Fibroblast of gingiva (primary cell): ENCODE measurements around the gene GABRG3.

ENCODE experiments used
- DNase-seq: peaks from one replicate; pipeline ENCODE4 v3.0.0-alpha.2; 2011; ENCODE audit warnings: low read depth

GABRG3 gene

DNA sequence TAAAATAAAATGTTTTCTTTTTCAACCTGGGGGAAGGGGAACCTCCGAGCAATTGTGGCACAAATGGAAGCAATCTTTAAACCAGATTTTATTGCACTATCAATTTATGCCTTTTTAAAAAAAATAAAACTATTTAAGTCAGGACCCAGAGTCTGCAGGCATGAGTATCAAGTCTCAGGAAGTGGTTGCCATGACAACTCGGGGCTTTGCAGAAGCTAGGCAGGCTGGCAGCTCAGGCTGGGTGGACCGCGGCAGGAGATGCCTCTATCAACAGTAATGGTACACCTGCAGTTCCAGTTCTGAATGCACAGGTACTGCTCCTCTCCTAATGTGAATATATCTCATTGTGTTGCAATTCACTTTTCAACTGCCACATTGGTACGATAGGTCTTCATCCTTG, 447.7 kb downstream of the GABRG3 start:
- no peak for DNase-seq

DNA sequence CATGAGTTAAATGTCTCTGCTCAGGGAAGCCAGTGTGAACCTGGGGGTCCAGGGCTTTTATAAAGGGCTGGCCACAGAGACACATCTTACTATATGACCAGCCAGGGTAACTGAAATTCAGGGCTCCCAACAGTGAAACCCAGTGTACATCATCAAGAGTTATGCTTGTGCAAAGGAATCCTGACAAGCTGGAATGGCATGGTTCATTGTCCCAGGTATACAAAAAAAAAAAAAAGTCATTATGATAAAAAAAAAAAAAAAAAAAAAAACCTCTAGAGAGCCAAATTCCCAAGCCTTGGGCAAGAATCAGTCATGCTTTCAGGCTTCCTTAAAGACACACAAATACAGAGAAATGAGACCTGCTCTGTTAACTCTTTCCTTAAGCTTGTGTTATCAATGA, 452.0 kb downstream of the GABRG3 start:
- DNase-seq: no peak

DNA sequence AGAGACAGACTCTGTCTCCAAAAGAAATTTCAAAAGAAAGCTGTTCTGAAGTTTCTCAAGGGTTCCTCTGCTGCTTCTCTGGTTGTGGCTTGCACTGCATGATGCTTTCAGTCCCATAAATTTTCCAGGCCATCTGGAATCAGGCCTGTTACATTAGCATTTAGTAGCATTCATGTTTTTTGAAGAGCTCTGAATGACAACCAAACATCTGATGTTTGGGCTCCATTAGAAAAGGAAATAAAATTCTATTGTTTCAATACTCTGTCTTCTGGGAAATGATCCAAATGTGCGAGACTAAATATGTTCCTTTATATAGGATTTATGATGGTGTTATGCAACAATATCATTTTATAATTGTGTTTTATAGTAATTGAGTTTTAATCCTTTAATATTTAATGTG, 455.8 kb downstream of the GABRG3 start:
- DNase-seq: no peak

DNA sequence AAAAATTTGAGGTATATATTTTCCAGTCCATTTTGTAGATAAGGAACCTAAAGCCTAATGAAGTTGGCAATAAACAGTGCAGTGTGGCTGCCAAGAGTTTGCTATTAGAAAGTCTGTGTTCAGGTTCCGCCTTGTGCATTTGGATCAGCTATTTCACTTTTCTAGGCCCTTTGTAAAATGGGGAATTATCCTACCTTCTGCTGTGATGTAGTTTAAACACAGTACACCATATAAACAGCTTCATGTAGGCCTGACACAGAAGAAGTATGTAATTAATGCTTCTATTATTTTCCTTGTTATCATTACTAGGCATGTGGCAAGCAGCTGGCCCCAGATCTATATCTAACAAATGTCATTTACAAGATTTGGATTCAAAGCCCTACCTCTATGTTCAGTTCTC, 456.3 kb downstream of the GABRG3 start:
- no peak for DNase-seq

DNA sequence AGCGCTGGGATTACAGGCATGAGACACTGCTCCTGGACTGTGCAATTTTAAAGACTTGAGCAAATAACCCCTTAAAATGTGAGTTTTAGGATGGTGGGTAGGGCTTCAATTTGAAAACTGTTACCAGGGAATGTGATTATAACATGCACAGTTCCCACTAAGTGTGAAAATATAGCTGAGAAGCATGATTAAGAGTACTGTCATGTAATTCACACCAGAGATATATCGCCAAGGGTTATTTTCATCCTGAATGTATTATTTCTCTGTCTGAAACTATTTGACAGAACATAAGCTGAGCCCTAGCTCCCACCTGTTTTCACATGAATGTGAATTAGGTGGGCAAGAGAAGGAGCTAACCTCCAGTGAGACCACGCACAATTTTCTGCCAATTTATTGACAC, 457.2 kb downstream of the GABRG3 start:
- DNase-seq: no peak

DNA sequence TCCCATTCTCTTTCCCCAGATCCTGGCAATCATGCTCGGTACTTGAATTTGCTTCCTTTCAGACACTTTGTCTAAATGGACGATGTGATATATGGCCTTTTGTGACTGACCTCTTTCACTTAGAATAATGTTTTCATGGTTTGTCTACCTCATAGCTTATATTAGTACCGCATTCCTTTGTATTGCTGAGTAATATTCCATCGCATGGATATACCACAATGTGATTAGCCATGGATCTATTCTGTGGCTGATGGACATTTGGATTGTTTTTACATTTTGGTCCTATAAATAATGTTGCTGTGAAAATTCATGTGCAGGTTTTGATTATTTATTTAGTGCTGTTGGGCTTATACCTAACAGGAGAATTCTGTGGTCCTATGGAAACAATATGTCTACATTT, 458.6 kb downstream of the GABRG3 start:
- DNase-seq: no peak

DNA sequence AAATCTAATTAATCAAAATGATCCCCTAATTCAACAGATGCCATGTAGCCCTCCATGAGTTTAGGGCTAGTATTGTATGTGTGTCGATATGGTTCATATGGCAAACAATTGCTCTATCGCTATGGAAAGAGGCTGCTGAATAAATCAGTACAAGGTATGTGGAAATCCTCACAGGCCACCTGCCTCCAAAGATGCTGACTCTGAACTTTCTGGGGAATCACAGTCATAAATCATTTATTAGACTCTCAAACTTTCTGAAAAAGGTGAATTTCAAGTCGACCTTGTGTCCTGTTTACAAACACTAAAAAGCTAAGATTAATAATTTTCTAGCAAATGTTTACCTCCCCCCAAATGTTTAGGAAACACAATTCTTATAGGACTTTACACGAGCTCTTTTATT, 462.6 kb downstream of the GABRG3 start:
- DNase-seq: no peak

DNA sequence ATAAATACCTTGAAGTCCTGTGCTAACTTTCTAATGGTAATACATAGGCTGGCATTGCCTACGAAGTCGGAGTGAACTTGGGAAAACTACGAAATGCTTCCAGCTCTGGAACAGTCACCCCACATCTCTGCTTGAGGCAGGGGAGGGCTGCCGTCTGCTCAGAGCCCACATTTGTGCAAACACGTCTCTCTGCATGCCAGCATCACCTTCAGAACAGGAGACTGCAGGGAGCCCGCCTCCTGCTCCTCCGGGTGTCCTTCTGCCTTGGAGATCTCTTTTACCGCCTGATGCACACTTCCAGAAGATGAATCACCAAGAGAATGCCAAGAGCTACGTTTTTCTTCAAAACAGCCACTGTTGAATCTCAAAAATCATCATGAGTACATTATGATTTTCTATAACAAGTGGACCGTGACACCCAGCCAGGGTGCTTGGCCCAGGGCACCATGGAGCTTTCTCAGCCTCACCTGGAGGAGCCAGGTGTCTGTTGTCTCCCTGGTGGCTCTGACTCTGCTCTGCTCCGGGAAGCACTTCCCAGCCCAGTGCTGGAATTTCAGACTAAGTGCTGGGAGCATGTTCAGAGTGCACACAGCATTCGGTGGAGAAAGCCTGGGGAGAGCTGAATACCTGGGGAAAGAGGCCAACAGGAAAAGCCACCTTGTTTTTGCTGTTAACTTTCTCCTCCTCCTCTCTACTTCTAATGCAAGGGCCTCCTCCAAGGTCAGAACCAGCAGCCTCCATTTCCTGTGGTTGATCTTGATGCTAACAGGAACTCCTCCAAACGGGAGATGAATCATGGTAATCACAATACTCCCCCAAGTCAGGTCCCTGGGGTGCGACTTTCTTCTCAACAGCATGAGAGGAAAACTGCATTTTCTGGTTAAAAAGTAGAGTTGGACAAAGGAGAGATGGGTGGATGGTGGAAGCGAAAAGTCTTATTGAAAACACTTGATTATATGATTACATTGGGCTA, 467.7 kb downstream of the GABRG3 start:
- DNase-seq: no peak

DNA sequence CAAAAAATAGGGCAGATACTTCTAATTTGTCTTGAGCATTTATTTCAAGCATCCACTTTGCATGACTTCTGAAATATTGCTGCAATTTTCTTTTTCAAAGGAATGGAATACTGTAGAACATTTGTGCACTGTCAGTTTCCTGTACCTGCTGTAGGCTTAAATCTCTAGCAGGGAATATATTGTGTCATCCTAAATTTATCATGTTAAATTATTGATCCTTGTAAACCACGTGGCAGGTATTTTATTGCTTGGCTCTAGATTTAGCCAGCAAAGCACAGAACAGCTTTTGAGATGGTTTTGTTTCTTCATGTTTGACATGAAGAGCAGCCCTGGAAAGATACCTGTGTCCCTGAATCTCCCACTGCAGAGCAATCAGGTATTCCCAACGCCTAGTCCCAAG, 470.1 kb downstream of the GABRG3 start:
- no peak for DNase-seq

DNA sequence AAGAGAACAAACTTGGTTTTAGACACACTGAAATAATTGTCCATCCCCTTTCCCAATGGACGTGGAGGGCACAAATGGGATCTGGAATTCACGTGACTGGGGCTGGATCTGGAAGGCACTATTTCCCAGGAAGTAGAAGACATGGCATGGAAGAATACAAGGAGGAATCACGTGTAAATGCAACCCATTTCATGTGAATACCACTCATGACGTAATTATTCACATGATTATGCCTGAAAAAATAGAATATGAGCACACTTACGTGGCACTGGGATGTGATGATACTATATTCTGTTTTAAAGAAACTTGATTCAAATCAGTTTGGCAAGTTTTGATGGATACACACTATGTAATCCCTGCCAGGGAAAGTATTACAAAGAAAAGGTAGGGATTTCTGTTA, 477.3 kb downstream of the GABRG3 start:
- DNase-seq: no peak

DNA sequence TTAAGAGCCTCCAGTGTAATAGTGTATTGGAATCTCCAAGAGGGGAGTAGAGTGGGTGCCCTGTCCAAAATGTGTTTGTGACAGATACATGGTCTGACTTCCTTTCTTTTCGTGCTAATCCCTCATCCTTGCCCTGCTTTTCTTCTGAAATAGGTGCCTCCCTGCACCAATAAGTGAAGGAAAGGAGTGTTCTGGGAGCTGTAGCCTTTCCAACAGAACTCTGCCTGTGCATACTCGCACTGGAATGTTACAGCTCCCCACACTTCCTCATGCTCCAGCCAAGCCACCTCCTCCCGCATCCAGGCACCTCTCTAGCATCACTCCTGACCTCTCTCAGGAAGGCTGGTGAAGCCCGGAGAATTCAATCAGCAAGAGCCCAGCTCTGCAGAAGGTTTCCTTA, 478.0 kb downstream of the GABRG3 start:
- DNase-seq: no peak

DNA sequence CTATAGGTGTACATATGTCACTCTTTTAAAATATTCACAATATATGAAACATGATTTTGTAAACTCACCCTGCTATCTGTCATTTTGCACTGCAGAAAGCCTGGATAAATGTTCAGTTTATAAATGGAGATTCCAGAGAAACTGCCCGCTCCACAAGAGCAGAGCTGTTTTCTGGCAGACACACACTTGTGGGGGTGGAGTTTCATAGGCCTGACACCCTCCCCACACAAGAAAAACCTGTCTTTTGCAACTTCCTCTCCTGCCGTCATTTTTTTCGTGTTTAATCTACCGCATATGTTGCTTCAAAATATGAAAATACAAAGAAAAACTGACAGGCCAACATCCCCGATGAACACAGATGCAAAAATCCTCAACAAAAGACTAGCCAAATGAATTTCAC, 479.0 kb downstream of the GABRG3 start:
- DNase-seq: no peak

DNA sequence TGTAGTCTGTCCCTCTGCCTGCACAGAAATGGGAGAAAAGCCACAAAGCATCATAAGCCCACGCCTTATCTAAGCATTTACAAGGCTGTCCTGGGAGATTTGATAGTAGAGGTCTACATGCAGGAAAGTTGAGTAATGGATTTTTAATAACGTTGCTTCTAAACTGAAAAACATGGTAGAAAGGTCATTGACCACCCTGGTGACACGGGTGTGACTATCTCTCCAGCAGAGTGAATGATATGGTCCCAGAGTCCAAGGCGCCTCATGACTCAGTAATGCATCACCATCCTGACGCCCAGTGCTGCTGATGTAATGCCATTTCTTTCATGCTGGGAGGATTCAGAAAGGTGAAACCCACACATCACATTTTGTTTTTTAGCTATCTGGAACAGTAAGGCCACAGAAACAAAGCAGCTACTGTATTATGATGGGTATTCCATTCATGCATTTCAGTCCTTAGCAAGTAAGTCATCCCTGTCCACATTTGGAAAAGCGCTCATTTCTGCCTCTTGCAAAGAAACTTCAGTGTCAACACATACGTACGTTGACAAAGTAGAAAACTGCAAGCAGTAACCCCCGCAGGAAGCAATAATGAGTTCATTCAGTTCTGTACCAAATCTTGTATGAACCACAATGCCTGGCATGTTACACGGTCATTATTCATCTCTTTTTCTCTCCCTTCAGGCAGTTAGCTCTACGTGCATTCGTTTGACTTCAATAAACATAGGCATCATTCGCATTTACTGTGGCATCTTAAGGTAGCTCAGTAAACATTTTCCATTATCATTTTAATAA, 483.5 kb downstream of the GABRG3 start:
- DNase-seq: no peak

DNA sequence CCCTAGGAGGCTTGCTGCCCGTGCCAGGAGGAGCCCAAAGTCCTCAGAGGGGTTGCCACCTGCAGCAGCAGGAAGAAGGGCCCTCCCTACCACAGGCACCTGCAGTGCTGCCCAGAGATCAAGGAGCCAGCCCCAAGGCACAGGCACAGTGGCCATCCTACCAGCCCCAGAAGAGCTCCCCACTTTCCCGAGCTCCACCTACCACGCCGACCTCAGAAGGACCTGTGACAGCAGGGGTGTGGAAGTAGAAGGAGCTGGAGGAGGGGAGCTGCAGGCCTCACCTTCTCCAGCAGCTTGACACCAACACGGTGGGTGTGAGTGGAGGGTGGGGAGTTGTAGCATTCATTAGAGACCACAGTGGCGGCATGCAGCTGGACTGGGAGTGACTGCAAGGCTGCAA, 485.8 kb downstream of the GABRG3 start:
- no peak for DNase-seq

DNA sequence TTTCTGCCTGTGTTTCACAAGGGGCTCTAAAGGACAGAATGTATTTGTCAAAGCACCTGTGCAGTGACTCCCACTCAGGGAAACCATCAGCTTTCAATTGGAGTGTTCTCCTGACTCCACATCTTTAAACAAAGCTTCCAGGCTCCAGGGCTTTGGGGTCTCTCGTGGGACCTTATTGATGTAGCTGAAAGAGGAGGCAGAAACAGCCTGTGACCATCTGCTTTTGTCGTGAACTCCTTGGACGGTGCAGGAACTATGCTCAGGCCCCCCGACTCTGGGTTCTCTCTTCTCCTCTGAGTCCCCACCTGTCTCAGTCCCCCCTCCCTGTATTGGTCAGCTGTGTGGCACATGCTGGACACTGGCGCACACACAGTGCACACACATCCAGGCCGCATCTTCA, 486.8 kb downstream of the GABRG3 start:
- no peak for DNase-seq

DNA sequence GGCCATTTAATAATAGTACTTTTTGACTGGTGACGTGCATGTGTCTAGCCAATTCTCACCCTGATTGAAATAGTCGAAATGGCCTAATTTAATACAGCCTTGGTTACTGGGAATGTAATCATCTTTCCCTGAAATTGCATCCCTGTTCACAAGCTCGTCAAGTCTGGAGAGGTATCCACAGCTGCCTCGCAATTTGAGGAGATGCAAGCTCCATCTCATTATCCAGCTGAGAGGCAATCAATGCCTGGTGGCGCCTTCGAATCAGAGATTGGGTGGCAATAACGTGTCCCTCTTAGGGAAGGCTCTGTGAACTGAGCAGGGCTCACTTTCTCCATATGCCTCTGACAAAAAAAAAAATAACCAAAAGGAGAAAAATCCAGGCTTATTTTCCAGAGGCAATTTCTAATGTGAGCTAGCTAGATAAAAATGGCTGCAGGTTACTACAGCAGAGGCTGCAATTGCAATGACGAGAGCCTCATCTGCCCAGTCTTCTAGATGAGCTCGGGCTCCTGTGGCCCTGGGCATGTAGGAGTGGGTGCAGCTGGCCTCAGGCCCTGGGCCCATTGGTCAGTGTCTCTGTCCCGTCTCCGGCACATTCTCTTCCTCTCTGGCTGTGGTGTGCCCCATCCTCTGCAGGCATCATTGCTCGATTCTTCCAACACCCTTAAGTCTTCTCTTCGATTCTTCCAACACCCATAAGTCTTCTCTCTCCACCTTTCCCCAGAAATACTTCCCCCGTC, 487.5 kb downstream of the GABRG3 start:
- DNase-seq: no peak

DNA sequence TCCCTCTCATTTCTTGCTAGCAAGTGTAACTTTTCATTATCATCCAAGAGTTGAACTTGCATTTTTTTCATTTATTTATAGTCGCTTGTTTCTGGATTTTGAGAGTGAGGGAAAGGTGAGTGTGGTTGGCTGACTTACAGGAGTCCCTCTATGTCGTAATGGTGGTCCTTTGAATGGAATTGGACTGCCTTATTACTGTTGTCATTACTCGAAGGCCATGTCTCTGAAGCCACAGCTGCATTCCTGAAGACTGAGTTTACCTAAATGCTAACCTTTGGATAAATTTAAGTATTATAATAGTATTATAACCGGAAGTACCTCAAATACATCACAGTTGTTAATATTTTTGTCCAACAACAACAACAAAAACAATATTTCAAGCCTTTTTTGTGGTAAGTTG, 488.9 kb downstream of the GABRG3 start:
- DNase-seq: no peak

DNA sequence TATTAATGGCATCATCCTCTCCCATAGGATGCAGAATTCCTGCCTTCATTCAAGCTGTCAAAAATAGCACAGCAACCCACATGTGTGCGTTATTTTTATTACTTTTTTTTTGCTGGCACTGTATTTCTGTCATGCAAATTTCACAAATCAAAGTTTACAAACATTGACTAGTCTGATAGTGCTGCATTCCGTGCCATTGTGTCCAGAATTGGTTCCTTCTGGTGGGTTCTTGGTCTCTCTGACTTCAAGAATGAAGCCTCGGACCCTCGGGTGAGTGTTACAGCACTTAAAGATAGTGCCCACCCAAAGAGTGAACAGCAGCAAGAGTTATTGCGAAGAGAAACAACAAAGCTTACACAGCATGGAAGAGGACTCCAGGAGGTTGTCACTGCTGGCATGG, 490.2 kb downstream of the GABRG3 start:
- no peak for DNase-seq

DNA sequence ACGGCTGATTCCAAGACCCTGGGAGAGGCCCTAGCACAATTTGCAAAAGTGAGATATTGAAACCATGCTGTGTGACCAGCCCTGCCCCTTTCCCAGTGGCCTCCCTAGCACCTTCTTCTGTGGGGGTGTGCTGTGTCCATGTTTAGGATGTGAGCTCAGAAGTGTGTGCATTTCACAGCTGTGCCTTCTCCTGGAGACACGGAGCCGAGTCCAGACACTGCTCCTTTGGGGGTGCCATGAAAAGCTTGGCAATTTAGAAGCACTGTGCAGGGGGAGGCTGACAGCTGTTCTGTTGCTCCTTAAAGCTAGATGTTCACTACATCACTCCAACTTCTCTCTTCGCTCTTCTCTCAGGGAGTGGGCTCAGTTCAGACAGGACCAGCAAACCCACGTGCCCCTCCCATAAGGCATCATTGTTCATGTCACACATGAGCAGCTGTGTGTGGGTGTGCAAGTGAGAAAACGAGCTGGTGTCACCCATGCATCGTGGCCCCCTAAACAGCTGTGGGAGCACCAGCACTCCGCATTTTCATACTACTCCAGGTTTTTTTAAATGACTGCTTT, 492.6 kb downstream of the GABRG3 start:
- DNase-seq: no peak

DNA sequence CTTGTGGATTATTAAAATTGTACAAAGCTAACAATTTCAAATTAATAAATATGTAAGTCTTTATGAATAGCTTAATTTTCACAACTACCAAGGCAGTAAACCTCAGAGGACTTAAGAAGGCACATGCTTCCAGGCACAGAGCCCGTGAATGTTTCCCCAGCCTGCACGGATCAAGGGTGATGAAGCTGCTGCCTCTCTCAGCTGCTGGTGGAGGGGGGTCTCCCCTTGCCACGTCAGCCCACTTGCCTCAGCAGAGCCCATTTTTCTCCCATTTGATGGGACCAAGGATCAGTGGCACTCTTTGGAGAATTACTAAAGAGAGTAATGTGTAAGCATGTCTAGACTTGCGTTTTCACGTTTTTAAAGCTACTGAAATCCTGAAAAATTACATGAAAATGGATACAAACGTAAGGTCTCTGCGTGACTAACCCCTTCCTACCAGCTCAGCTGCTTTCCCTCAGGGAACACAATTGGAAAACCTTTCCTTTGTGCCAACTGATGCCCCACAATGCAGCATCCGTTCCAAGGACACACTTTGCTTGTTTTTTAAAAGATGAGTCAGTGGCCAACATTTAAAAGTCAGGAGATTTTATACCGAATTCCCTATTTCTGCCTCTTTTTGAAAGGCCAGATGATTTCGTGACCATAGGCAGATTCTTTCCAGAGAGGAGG, 494.1 kb downstream of the GABRG3 start:
- DNase-seq: no peak

DNA sequence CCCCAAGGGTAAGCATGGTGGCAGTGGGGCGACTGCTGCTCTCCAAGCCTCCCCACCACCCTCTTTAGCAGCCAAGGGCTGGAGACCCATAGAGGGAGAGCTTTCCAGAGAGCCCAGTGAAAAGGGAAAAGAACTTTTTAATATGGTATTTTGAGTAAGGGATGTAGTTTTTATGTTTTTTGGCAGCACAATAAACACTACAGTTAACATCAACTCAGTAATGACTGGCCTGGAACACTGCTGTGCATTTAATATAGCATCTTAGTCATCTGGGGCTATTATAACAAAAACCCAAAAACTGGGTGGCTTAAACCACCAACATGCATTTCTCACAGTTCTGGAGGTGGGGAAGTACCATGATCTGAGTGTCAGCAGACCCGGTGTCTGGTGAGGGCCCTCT, 495.8 kb downstream of the GABRG3 start:
- no peak for DNase-seq

DNA sequence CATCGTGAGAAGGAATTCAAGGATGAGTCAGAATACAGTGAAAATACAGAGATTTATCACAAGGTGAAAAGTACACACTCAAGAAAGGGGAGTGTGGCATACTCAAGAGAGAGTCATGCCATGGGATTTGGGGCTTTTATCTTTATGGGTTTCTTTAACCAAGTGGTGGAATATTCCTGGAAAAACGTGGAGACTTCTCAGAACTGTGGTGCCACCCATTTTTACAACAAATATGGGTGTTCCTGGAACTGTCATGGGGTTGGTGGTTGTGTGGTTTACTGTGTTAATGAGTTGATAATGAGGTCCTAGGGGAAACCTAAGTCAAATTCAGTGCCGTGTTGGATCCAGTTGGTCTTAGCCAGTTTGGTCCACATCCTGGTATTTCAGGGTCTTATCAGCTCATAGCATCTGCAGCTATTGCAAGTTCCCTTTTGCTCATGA, 497.2 kb downstream of the GABRG3 start:
- DNase-seq: no peak
